ENCODE measurements around the gene PUM2. TPM values are rescaled to one million over a fixed set of nuclear protein-coding genes. Genes with fewer than 3 reads are reported as not detected.
A peak's percentile ranks its signal among the peaks of the same experiment; 100 is the strongest.

PUM2 gene
- total RNA-seq, 4 donors from 2014 or later: 62.0 to 78.2 (median 73.5) TPM

DNA sequence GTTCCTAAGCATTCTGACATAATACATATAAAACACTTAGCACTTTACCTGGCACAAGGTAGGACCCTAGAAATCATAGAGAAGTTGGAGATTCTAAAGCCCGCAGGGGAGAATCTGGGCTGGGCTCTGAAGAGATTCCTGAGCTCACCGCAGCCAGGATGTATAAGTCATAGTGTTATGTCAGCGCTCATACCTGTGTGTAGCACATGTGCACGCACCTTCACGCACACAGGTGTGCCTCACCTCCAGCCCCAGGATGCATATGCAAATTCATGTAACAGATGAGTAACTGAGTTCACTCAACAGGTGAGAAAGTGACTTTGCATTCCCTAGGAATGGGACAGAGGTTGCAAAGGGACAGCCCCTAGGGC lies 117.8 kb downstream of the PUM2 start:
- H3K4me3 ChIP-seq: no peak overlapping the region
- H3K27ac ChIP-seq: no peak overlapping the region
- TF ChIP-seq EP300 (IDR thresholded peaks at IDR 0.05): no peak
- TF ChIP-seq, protein P1, sequence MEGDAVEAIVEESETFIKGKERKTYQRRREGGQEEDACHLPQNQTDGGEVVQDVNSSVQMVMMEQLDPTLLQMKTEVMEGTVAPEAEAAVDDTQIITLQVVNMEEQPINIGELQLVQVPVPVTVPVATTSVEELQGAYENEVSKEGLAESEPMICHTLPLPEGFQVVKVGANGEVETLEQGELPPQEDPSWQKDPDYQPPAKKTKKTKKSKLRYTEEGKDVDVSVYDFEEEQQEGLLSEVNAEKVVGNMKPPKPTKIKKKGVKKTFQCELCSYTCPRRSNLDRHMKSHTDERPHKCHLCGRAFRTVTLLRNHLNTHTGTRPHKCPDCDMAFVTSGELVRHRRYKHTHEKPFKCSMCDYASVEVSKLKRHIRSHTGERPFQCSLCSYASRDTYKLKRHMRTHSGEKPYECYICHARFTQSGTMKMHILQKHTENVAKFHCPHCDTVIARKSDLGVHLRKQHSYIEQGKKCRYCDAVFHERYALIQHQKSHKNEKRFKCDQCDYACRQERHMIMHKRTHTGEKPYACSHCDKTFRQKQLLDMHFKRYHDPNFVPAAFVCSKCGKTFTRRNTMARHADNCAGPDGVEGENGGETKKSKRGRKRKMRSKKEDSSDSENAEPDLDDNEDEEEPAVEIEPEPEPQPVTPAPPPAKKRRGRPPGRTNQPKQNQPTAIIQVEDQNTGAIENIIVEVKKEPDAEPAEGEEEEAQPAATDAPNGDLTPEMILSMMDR (IDR thresholded peaks at IDR 0.05): no peak
- TF ChIP-seq POLR2A (IDR thresholded peaks at IDR 0.05): no peak
- no peaks in the 10 kb centered on the region for H3K36me3 ChIP-seq
- no peaks in the 10 kb centered on the region for H3K9me3 ChIP-seq
- H3K4me1 ChIP-seq: no peaks in the 10 kb centered on the region
- peaks cover 0 to 2% of the 10 kb centered on the region in 2 donors for H3K27me3 ChIP-seq
- DNase-seq (ENCODE audit: low spot score in 2 of 2): no peak
- 96 to 97% methylated on average over 5 of the region's 5 CpGs for WGBS, 2 donors

DNA sequence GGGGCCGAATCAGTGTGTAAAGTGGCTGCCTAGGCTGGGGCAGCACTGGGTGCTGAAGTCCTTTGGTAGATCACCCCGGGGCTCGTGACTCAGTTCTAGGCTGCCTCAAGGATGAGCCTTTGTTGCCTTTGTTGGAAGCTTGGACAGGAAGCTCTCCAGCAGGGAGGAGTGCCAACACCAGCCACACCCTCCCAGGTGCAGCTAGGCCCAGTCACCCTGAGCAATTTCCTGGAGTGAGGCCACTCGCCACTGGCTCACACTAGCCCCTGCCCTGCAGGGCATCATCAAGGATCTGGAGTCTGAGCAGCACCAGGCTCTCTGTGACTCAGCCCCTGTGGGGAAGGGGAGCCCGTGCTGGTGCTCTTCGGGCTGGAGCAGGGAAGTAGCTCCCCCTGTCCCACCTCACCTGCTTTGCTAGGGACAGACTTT lies 119.0 kb downstream of the PUM2 start:
- Histone ChIP-seq H3K36me3 (no peaks in the 10 kb centered on the region), H3K4me3 (no peak overlapping the region), H3K4me1 (no peaks in the 10 kb centered on the region), H3K9me3 (no peaks in the 10 kb centered on the region), H3K27me3 (peaks cover 0 to 13% of the 10 kb centered on the region in 2 donors), H3K27ac (peak overlapping the region in 1 of 4 donors; percentile 56)
- 78 to 83% methylated on average over 6 of the region's 6 CpGs for WGBS, 2 donors
- TF ChIP-seq, protein P1 (IDR thresholded peaks at IDR 0.05): no peak
- TF ChIP-seq EP300 (IDR thresholded peaks at IDR 0.05): no peak
- TF ChIP-seq POLR2A (IDR thresholded peaks at IDR 0.05): no peak
- DNase-seq (ENCODE audit: low spot score in 2 of 2): no peak

DNA sequence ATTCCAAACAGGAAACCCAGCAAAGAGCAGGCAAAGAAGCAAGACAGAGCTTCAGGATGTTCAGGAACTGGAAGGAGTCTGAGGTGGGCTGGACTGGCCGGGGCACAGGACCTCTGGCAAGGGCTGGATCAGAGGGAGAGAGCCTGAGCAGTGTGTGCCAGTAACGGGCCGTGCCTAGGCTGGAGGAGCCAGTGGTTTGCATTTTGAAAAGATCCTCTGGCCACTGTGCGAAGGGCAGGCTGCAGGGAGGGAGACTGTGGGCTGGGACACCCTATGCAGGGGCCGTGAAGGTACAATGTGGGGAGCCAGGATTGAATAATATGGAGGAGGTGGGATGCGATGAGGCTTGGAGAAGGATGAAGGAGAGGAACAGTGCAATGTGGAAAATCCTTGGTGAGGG lies 119.5 kb downstream of the PUM2 start:
- Histone ChIP-seq H3K27ac (peak overlapping the region in 1 of 4 donors; percentile 56), H3K4me1 (no peaks in the 10 kb centered on the region), H3K27me3 (peaks cover 0 to 18% of the 10 kb centered on the region in 2 donors), H3K36me3 (no peaks in the 10 kb centered on the region), H3K9me3 (no peaks in the 10 kb centered on the region), H3K4me3 (no peak overlapping the region)
- DNase-seq (ENCODE audit: low spot score in 2 of 2): no peak
- TF ChIP-seq POLR2A (IDR thresholded peaks at IDR 0.05): no peak
- TF ChIP-seq EP300 (IDR thresholded peaks at IDR 0.05): no peak
- TF ChIP-seq, protein P1 (IDR thresholded peaks at IDR 0.05): no peak
- 91% methylated on average over 6 of the region's 6 CpGs for WGBS, 2 donors

DNA sequence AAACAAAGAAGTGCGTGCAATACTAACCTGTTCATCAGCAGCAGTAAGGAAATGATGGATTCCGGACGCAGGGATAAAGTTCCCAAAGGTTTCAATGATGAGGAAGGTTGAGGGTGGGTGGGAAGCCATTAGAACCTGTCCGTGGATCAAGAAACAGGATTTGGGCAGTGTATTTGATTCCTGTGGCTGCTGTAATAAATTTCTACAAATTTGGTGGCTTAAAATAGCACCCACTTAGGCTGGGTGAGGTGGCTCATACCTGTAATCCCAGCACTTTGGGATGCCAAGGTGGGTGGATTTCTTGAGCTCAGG lies 120.6 kb downstream of the PUM2 start:
- H3K36me3 ChIP-seq: no peaks in the 10 kb centered on the region
- peaks cover 0 to 25% of the 10 kb centered on the region in 2 donors for H3K27me3 ChIP-seq
- TF ChIP-seq EP300 (IDR thresholded peaks at IDR 0.05): no peak
- TF ChIP-seq, protein P1 (IDR thresholded peaks at IDR 0.05): no peak
- TF ChIP-seq POLR2A (IDR thresholded peaks at IDR 0.05): no peak
- no peak overlapping the region for H3K4me3 ChIP-seq
- no peak overlapping the region for H3K27ac ChIP-seq
- WGBS, 2 donors: 67 to 69% methylated on average over 4 of the region's 4 CpGs
- no peak for DNase-seq (ENCODE audit: low spot score in 2 of 2)
- peaks cover 0 to 9% (median 5%) of the 10 kb centered on the region in 4 donors for H3K4me1 ChIP-seq
- no peaks in the 10 kb centered on the region for H3K9me3 ChIP-seq

DNA sequence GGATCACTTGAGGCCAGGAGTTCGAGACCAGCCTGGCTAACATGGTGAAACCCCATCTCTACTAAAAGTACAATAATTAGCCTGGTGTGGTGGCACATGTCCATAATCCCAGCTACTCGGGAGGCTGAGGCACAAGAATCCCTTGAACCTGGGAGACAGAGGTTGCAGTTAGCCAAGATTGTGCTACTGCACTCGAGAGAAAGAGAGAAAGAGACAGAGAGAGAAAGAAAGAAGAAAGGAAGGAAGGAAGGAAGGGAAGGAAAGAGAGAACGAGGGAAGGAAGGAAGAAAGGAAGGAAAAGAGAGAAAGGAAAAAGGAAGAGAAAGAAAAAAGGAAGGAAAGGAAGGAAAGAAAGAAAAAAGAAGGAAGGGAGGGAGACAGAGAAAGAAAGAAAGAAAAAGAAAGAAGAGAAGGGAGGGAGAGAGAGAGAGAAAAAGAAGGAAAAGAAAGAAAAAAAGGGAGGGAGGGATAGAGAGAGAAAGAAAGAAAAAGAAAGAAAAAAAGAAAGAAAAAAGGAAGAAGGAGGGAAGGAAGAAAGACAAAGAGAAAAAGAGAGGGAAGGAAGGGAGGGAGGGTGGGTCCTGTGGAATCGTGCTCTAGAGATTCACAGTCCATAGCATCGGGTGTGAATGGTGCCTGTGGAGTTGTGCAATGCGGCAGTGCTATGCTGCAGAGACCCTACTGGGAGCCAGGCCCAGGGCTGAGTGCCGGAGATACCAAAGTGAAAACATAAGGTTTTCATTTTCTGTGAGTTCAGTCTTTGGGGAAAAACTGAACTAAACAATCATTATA lies 121.1 kb downstream of the PUM2 start:
- H3K36me3 ChIP-seq: no peaks in the 10 kb centered on the region
- 70 to 74% methylated on average over 8 of the region's 8 CpGs for WGBS, 2 donors
- H3K4me1 ChIP-seq: peaks cover 0 to 15% (median 7%) of the 10 kb centered on the region in 4 donors
- H3K9me3 ChIP-seq: no peaks in the 10 kb centered on the region
- H3K27ac ChIP-seq: no peak overlapping the region
- peaks cover 0 to 25% of the 10 kb centered on the region in 2 donors for H3K27me3 ChIP-seq
- no peak for TF ChIP-seq EP300 (IDR thresholded peaks at IDR 0.05)
- TF ChIP-seq POLR2A (IDR thresholded peaks at IDR 0.05): no peak
- TF ChIP-seq, protein P1 (IDR thresholded peaks at IDR 0.05): no peak
- H3K4me3 ChIP-seq: no peak overlapping the region
- no peak for DNase-seq (ENCODE audit: low spot score in 2 of 2)

Measured in tibial nerve (tissue), 4 donors.